GM13977 (cell line): ENCODE results near the gene MUC2.

Source experiments
- DNase-seq: peaks from one replicate; pipeline ENCODE4 v3.0.0; 2012; ENCODE audit warnings: low spot score
- CTCF ChIP-seq: IDR thresholded peaks from 2 replicates; pipeline ENCODE4 v1.5.1; 2012; ENCODE audit warnings: mild to moderate bottlenecking, control low read depth; ENCODE audit not compliant: insufficient read depth; ENCODE audit errors: extremely low read depth, missing control alignments
- in situ Hi-C: fragments of 300-500 bp; cut with MboI; formaldehyde crosslinking; loops from one replicate; pipeline ENCODE4 v1.12.0; 2022; ENCODE audit warnings: low sequenced_read_pairs, low pct_unique_long_range_greater_than_20kb, mixed read lengths, inconsistent platforms; ENCODE audit not compliant: unreplicated experiment

Gene MUC2

GRCh38 chr11:1072116-1072820 is 2.4 kb upstream of the MUC2 start:
- TF ChIP-seq CTCF: no peak
- DNase-seq: no peak
- in situ Hi-C loops: no loop called here

GRCh38 chr11:1072821-1073231 is 1.8 kb upstream of the MUC2 start:
- in situ Hi-C loops: no loop called here
- no peak for DNase-seq
- no peak for TF ChIP-seq CTCF

GRCh38 chr11:1073261-1073724 is 1.4 kb upstream of the MUC2 start:
- in situ Hi-C loops: no loop called here
- no peak for DNase-seq
- TF ChIP-seq CTCF: no peak

GRCh38 chr11:1073851-1074243 is 827 bp upstream of the MUC2 start:
- TF ChIP-seq CTCF: no peak
- in situ Hi-C loops: no loop called here
- no peak for DNase-seq

GRCh38 chr11:1075341-1075911 is 752 bp downstream of the MUC2 start:
- no peak for DNase-seq
- in situ Hi-C loops: no loop called here
- no peak for TF ChIP-seq CTCF

GRCh38 chr11:1076061-1076665 is 1.5 kb downstream of the MUC2 start:
- DNase-seq: no peak
- TF ChIP-seq CTCF: no peak
- in situ Hi-C loops: no loop called here
